Measurements from ENCODE around the gene USP31. TPM values are rescaled to one million over a fixed set of nuclear protein-coding genes. Genes with fewer than 3 reads are reported as not detected.

The USP31 gene
- total and polyA plus RNA-seq, 10 donors: 0.52 to 9.0 (median 5.5) TPM

- Histone ChIP-seq H3K4me1 (no peaks in the 10 kb centered on the region), H3K4me3 (no peak overlapping the region), H3K27me3 (replicated peaks in 1 of 7) (peaks cover 0 to 42% (median 0%) of the 10 kb centered on the region in 7 donors), H3K9me3 (peaks cover 3 to 24% (median 19%) of the 10 kb centered on the region in 8 donors), H3K27ac (no peak overlapping the region), H3K36me3 (no peaks in the 10 kb centered on the region)
- DNase-seq: no peak
- intact Hi-C loops (cut with DNase I; ENCODE audit: low total_unique reads): no loop called here
- WGBS, 5 donors: 55 to 67% (median 61%) methylated on average over 6 of the region's 6 CpGs
- TF ChIP-seq POLR2AphosphoS5 (IDR thresholded peaks at IDR 0.05): no peak
- no peak for TF ChIP-seq POLR2A (IDR thresholded peaks at IDR 0.05)
- TF ChIP-seq CTCF (IDR thresholded peaks at IDR 0.05 in 8 of 11, conservative IDR thresholded peaks at IDR 0.05 in 3 of 11): no peak
Measured at GRCh38 chr16:23031508-23032098, 117.6 kb downstream of the USP31 start.

GRCh38 chr16:23029733-23030420, 119.4 kb downstream of the USP31 start:
- Histone ChIP-seq H3K4me3 (no peak overlapping the region), H3K27me3 (replicated peaks in 1 of 7) (peaks cover 0 to 42% (median 0%) of the 10 kb centered on the region in 7 donors), H3K9me3 (peaks cover 3 to 24% (median 19%) of the 10 kb centered on the region in 8 donors), H3K4me1 (no peaks in the 10 kb centered on the region), H3K27ac (no peak overlapping the region), H3K36me3 (no peaks in the 10 kb centered on the region)
- DNase-seq: no peak
- intact Hi-C loops (cut with DNase I; ENCODE audit: low total_unique reads): no loop called here
- no peak for TF ChIP-seq POLR2A (IDR thresholded peaks at IDR 0.05)
- no peak for TF ChIP-seq CTCF (IDR thresholded peaks at IDR 0.05 in 8 of 11, conservative IDR thresholded peaks at IDR 0.05 in 3 of 11)
- no peak for TF ChIP-seq POLR2AphosphoS5 (IDR thresholded peaks at IDR 0.05)
- 68 to 73% (median 71%) methylated on average over 6 of the region's 6 CpGs for WGBS, 5 donors

- no peak for DNase-seq
- 71 to 100% (median 91%) methylated on average over 1 of the region's 1 CpG for WGBS, 5 donors
- Histone ChIP-seq H3K27ac (no peak overlapping the region), H3K27me3 (replicated peaks in 1 of 7) (peaks cover 0 to 42% (median 0%) of the 10 kb centered on the region in 7 donors), H3K4me1 (no peaks in the 10 kb centered on the region), H3K36me3 (no peaks in the 10 kb centered on the region), H3K9me3 (peaks cover 0 to 1% (median 0%) of the 10 kb centered on the region in 8 donors), H3K4me3 (no peak overlapping the region)
- TF ChIP-seq CTCF (IDR thresholded peaks at IDR 0.05 in 8 of 11, conservative IDR thresholded peaks at IDR 0.05 in 3 of 11) (no peak), POLR2AphosphoS5 (IDR thresholded peaks at IDR 0.05) (no peak), POLR2A (IDR thresholded peaks at IDR 0.05) (no peak)
- intact Hi-C loops (cut with DNase I; ENCODE audit: low total_unique reads): no loop called here
Measured at GRCh38 chr16:23027386-23027785, 121.9 kb downstream of the USP31 start.

- peaks cover 0 to 38% (median 0%) of the 10 kb centered on the region in 7 donors for H3K27me3 ChIP-seq (replicated peaks in 1 of 7)
- H3K9me3 ChIP-seq: no peaks in the 10 kb centered on the region
- H3K4me3 ChIP-seq: no peak overlapping the region
- DNase-seq: no peak
- H3K36me3 ChIP-seq: no peaks in the 10 kb centered on the region
- no peak overlapping the region for H3K27ac ChIP-seq
- 7 to 21% (median 15%) methylated on average over 3 of the region's 3 CpGs for WGBS, 5 donors
- TF ChIP-seq POLR2A (IDR thresholded peaks at IDR 0.05) (no peak), POLR2AphosphoS5 (IDR thresholded peaks at IDR 0.05) (no peak), CTCF (IDR thresholded peaks at IDR 0.05 in 8 of 11, conservative IDR thresholded peaks at IDR 0.05 in 3 of 11) (no peak)
- H3K4me1 ChIP-seq: no peaks in the 10 kb centered on the region
- intact Hi-C loops (cut with DNase I; ENCODE audit: low total_unique reads): no loop called here
Measured at GRCh38 chr16:23026784-23027362, 122.4 kb downstream of the USP31 start.
